GM19240 (cell line): Measurements from ENCODE around the gene CASZ1.

Experiments
- DNase-seq: peaks from one replicate; pipeline ENCODE4 v3.0.0; 2011; ENCODE audit warnings: low spot score; ENCODE audit not compliant: insufficient read length

Gene CASZ1

GRCh38 chr1:10626791-10627410, 169.5 kb downstream of the CASZ1 start:
- no peak for DNase-seq

GRCh38 chr1:10626131-10626731, 170.2 kb downstream of the CASZ1 start:
- no peak for DNase-seq

GRCh38 chr1:10625554-10625953, 170.9 kb downstream of the CASZ1 start:
- DNase-seq = no peak

GRCh38 chr1:10625076-10625475, 171.4 kb downstream of the CASZ1 start:
- DNase-seq = no peak

- DNase-seq = no peak
These were observed 172.0 kb downstream of the CASZ1 start for GRCh38 chr1:10624256-10625050.

DNA sequence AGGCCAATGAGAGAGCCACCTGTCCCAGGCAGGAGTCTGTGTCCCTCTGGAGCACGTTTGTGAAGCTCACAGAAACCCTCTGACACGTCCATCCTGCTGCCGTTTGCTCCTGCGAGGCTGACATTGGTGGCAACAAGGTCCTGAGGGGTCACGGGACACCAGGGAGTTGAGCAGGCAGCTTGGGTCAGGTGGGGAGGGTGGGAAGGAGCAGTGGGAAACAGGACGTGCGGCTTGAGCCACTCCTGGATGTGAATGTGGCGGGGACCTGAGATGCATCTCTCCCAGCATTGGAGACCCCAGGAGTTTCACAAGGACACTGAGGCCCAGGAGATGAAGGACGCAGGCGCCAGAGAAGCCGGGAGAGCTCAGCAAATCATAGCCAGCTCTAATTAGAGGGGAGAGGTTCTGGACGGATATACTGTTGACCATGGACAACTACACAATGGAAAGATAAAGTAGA, 172.7 kb downstream of the CASZ1 start:
- DNase-seq = no peak

DNA sequence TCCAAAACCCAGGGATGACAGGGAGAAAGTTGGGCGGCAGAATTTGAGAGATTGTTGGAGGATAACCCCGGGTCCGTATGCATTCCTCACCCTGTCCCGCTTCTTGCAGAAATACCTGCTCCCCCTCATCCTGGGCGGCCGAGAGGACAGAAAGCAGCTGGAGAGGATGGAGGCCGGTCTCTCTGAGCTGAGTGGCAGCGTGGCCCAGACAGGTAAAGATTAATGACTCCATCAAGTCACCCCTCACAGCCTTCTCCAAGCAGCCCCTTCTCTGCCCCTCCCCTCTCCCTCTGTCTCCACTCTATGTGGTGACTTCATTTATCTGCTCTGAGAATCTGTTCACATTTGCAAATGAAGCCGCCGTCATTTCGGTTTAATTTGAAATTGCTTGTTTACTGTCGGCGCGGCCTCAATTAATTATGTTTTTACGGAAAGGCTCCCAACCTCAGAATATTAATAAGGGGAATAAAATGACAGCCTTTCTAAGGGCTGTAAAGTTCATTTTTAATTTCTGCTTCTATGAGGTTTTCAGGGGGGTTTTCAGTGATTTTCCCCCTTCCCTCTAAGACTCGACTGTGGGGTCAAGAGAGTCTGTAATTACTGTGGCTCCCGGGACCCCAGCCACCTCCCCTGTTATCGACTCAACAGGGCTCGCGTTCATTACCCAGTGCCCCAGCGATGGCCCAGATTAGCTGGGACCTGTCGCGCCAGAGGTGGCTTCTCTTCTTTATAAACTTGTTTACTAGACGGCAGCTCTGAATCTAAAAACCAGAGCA, 173.3 kb downstream of the CASZ1 start:
- no peak for DNase-seq

DNA sequence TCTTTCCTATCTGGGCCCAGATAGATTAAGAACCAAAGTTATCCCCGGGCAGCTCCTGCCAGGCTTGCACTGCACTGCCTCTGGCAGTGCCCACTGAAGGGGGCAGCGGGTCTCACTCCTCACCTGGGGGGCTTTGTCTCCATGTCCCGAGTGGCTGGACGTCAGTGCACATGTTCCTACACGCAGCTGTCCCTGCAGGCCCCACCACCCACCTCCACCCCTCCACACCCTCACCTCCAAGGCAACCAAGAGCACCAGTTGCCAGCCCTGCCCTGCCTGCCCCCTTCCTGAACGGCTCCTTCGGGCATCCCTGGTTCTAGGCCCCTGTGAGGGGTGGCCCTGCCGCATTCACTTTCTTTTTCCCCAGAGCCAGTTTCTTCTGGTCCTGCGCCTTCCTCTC, 174.5 kb downstream of the CASZ1 start:
- no peak for DNase-seq

- DNase-seq = no peak
These were observed 175.7 kb downstream of the CASZ1 start for GRCh38 chr1:10620776-10621175.

DNA sequence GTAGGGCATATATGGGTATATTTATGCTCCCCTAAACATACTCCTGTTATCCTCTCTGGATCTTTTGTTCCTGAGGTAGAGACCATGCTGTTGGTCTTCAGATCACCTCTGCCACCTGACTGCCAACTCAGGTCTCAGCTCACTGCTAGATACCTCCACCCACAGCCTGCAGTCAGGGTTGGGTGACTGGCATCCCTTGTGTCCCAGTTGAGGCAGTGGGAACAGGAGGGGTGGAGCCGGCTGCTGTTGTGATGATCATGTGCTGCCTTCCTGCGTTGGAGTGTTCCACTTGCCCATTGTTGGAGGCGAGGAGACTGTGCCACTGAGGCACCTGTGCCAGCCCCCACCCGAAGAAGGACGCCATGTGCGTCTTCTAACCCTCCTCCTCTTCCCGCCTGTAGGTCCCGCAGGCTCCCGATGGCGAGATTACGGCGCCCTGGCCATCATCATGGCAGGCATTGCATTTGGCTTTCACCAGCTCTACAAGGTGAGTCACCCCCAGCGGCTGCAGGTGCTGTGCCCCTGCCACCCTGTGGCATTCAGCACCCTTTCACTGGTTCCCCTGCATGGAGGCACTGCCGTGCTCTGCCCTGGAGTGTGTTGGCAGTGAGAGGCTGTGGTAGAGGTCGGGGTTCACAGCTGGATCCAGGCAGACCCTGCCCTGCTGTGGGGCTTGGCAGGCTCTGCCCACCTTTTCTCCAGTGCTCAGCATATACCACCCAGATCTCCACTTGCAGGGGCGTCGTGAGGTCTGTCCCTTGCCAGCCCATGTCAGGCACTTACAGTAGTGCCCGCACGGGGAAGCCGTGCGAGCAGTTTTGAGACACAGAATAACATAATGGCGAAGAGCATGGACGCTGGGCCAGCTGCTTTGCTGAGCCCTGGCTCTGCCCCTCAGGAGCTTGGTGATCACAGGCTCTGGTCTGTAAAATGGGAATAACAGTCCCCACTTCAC, 178.2 kb downstream of the CASZ1 start:
- DNase-seq = no peak

DNA sequence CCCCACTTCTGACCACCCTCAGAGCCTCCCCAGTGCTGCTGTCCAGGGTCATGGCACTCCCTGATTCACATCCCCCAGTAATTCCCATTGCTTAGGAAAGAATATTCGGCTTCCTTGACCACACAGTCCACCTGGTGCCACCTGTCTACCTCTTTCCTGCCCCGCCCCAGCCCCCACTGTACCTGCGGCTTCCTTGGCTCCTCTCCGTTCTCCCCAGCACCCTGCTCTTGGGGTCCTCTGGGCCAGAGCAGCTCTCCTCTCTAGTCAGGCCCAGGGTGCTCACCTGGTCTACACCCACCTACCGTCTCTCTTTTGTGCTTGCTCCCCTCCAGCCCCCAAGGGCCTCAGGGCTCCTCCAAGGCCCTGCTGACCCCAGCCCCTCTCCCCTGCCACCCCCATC, 179.1 kb downstream of the CASZ1 start:
- DNase-seq = no peak

- DNase-seq = no peak
These were observed 179.8 kb downstream of the CASZ1 start for GRCh38 chr1:10616696-10617095.

GRCh38 chr1:10615932-10616671, 180.3 kb downstream of the CASZ1 start:
- no peak for DNase-seq

DNA sequence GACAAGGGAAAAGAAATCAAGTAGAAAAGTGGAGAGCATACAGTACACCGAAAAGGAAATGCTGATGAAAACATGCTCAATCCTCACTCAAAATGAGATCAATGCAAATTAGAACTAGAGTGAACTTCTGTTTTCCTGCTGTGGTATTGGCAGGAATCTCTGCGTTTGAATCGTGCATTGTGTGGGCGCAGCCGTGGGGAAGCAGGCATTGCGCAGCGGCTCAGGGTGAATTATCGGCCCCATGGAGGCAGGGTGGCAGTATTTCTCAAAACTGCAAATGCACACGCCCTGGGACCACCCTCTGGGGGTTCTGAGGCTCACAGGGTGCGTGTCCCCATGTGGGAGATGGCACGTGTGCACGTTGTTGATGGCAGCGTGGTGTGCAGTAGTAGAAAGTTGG, 181.1 kb downstream of the CASZ1 start:
- DNase-seq = no peak

GRCh38 chr1:10614377-10615225, 181.8 kb downstream of the CASZ1 start:
- no peak for DNase-seq

DNA sequence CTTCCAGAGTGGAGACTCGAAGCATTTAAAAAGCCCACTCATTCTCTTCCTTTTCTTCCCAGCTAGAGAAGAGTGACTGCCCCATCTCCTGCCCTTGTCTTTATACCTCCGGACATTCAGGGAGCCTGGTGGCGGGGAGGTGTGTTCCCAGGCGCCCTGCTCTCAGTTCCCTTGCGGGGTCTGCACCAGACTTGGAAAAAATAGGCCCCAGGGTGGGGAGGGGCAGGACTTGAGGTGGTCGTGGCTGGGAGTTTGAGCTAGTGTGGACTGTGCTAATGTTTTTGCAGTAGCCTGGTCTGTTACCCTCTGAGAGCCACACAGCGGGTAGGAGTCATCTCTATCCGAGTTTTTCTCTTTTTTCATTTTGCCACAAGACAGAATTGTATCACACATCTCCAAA, 182.6 kb downstream of the CASZ1 start:
- DNase-seq = no peak

DNA sequence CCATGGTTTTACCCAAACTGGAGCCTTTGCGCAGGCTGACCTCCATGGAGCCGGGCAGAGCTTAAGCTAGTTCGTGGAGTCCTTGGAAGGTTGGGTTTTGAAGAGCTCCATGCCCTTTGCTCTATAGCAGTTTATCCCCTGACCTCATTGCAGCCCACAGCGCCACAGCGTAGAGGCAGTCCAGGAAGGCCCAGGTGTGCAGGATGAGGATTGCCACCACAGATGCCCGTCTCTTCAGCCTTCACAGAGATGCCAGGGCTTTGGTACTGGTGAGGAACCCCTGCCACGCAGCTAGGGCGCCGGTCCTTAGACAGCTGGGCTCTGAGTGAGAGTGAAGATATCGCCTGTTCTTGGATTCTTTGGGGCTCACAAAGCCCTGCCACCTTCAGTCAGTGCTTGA, 183.1 kb downstream of the CASZ1 start:
- no peak for DNase-seq

- DNase-seq = no peak
These were observed 183.8 kb downstream of the CASZ1 start for GRCh38 chr1:10612436-10613160.
